Measurements from ENCODE around the gene SV2C.
A peak's percentile ranks its signal among the peaks of the same experiment; 100 is the strongest.

SV2C gene

GRCh38 chr5:76106149-76106548 lies 23.0 kb downstream of the SV2C start:
- no peak for DNase-seq

DNA sequence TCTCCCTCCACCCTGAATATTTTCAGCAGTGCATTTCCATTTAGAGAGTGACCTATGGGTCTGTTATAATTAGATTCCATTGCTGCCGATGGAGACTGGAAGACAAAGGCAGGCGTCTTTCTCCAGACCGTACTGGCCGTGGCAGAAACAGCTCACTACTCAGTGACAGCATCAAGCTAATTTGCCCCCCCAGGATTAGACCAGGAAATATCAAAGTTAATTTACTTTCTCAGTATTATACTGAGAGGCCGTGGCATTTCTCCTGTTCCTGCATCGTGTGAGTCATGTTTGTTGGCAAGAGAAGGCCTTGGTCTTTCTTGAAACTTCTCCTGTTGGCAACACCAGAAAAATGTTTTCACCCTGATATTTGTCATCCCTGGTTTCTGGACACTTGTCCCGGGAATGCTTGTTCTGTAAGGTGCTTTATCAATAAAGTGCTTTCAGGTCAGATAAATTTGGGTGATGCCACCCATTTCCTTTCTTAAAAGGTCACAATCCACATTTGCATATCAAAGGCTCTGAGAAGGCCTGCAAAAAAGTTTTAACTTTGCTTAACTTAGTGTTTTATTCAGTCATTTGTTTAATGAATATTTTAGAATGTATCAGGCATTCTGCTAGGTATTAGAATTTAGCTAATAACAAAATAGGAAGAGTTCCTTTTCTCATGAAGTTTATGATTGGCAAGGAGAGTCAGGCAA lies 28.4 kb downstream of the SV2C start:
- no peak for DNase-seq

GRCh38 chr5:76113103-76113502 lies 29.9 kb downstream of the SV2C start:
- no peak for DNase-seq

DNA sequence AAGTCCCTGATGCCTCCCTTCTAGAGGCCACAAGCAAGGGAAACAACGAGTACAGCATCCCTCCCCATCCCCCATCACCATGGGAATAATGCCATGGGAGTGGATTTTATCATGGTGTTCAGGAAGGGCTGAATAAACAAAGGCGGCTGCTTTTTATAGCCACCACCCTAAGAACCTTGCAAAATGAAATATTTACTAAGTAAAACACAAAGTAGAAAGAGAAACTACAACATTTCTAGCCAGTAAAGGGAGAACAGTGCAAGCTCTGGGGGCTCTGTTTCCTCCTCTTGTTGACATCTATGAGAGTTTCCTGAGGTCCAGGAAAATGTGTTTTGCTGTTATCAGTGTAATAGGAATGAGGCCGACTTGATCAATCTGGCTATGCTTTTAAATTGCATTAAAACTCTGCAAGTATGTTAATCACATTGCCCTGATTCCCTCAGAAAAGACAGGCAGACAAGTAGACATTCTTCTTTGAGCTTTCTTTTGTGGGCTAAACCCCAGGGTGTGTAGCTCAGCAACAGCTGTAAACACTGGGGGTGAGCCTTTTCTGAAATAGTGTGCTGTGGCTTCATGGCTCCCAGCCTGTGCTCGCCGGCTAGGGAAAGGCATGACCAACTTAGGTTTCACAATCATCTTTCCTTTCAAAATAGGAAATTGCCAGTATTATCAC lies 31.1 kb downstream of the SV2C start:
- DNase-seq = no peak

- DNase-seq = no peak
These were observed 42.2 kb downstream of the SV2C start for GRCh38 chr5:76125346-76125745.

GRCh38 chr5:76125888-76126287 lies 42.7 kb downstream of the SV2C start:
- no peak for DNase-seq

- no peak for DNase-seq
These were observed 50.8 kb downstream of the SV2C start for GRCh38 chr5:76134003-76134402.

DNA sequence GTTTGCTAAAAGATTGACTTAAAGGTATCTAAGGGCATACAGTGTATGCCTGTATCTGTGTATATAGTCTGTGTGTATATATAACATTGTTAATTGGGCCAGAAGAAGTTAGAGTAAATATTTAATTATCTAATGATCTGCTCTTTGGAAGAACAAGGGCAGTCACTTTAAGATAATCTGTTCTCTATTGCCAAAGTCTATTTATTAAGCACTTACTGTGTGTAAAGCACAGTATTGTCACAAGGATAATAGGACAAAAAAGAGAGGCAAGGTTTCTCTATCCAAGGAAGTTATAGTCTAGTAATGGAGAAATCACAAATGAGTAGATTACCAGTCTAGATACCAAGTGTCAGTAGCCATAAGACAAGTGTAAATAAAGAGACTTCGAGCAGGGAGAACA lies 51.5 kb downstream of the SV2C start:
- no peak for DNase-seq

- DNase-seq = no peak
These were observed 54.8 kb downstream of the SV2C start for GRCh38 chr5:76137887-76138542.

DNA sequence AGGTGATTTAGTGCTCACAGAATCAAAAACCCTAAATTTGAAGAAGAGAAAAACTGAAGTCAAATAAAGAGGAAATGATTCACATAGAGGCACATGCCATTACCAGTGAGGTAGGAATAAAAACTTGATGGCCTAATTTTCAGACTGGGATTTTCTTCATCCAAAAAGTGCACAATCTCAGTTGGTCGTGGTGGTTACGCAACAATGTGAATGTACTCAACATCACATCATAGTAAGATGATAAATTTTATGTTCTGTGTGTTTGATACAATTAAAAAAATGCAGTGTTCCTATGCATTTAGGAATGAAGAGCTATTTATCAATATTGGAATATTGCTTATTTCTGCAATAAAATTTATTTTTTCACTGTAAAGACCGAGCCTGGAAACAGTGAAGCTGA lies 60.7 kb downstream of the SV2C start:
- DNase-seq = no peak

DNA sequence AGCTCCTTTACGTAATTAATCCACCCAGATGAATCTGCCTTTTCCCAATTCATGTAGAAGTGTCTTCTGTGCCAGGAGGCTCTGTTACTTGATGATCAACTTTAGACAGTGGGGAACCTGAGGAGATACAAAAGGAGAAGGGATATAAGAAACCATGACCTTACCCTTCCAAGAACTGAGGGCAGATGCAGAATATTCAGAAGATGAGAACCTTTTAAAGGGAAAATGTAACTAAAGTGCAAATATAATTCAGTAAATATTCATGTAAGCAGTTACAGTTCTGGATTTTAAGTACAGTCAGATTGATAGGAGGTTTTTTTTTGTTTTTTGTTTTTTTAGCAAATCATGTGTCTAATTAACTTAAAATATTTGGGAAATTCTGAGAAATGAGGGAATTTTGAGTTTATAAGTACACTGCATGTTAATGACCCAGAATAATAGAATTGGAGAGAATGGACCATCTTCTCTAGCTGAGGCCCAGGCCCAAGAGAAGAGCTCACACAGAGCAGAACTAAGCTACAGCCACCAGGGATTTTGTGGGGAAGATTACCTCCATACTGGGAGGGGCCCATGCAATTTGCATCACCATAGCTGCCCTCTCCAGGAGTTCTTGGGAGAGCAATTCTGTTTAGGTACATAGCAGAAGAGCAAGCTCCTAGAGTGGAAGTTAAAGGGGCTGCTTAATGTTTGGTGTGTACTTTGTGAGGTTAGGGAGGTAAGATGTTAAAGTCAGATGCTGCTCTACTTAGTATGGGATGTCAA lies 61.5 kb downstream of the SV2C start:
- no peak for DNase-seq

DNA sequence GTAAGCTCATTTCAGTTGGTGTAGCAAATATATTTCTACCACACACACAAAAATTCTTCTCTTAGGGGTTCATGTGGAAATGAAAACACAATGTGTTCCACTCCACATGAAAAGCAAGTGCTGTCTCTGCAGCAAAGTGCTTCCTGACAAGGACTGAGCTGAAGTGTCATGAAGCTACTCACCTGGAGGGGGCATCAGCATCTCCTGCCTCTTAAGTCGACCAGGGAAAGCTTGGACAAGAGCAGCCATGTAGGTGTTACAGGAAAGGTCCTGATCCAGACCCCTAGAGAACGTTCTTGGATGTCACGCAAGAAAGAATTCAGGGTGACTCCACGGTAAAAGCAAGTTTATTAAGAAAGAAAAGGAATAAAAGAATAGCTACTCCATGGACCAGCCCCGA lies 62.8 kb downstream of the SV2C start:
- peak in 1 of 2 donors; percentile 4 for DNase-seq

GRCh38 chr5:76149636-76150035 lies 66.5 kb downstream of the SV2C start:
- DNase-seq = no peak

DNA sequence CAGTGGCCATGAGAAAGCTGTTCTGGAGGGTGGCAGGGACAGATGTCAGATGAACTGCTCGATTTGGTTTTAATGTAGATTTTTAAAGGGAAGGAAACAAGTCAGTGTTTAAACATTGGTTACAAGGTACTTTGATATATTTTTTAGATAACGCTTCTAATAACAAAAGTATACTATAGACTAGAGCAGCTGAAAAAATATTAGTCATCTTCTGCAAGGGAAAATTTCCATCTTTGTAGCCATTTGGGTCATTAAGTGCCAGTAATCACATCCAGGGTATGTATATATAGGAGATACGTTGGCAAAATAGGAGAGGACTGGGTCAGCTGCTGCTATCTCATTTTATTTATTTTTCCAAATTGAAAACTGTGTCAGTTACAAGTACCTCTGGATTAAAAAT lies 69.0 kb downstream of the SV2C start:
- no peak for DNase-seq

DNA sequence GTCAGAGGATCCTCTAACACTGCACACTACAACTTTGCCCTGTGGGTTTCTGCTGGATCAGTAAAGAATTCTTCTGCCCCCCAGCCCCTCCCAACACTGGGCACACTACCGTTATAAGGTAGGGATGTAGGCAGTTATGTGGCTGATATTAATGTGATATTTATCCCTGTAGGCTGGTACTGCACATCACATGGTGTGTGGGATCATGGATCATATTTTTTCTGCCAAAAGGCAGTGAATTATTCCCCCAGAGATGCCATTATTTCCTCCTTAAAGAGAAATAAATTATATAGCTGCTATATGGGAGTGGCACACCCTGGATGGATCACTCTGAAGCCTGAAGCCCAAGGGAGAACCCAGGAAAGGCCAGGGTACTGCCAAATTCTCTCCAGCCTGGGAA lies 69.5 kb downstream of the SV2C start:
- no peak for DNase-seq

- DNase-seq = no peak
These were observed 70.1 kb downstream of the SV2C start for GRCh38 chr5:76153271-76153670.

DNA sequence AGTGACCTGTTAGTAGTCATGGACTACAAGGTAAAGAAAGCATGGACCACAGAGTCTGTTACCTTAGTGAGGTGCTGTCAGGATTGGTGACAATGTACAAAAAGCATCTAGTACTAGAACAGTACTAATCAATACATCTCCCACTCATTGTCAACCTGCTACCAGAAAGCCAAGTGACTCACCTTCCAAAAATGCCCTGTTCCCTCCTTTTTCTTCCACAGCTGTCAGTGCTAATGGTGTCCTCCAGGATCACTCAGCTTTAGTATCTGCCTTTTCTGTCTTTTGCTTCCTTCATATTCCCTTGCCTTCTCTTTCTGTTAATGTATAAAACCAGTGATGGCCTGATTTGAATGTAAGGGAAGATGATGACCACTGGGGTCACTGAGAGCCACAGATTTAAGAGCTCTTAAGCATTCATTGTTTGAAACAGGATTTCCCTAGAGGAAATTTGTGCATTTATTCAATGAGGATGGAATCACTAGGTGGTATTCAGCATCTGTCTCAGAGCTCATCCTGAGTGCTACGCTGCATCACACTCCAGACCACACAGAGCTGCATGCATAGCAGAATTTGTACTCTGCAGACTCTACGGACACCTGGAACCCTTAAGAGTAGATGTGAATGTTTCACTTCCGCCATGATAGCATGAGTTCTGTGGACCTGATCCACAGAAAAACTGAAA lies 71.0 kb downstream of the SV2C start:
- no peak for DNase-seq

- no peak for DNase-seq
These were observed 72.4 kb downstream of the SV2C start for GRCh38 chr5:76155536-76155935.

GRCh38 chr5:76162335-76162734 lies 79.2 kb downstream of the SV2C start:
- DNase-seq = no peak

GRCh38 chr5:76163111-76163628 lies 80.0 kb downstream of the SV2C start:
- no peak for DNase-seq

- DNase-seq = no peak
These were observed 81.8 kb downstream of the SV2C start for GRCh38 chr5:76165029-76165428.

DNA sequence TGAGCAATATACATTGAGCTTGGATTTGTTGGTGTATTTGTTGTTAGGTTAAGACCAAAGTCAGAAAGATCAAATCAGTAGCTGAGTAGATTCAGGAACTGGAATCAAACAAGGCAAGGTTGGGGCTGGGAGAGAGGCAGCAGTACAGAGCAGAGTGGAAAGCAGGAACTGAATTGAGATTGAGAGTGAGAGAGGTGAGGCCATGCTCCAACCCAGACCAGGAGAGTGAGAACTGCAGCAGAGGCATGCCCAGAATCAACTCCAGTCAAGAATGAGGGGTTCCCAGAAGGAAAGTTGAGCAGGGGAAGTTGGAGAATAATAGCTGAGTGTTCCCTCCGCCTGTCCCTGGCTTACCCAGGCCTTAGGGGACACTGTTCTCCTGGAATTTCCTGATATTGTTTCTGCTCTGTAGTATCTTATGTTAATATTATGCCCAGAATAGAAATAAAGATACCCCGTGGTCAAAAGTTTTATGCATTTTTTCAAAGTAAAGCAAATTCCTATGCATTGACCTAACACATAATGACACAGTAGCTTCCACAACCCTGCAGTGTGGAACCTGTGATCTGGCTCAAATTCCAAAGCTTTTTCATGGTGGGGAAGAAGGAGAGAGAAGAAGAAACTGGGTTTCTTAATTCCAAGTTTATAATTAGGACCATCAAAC lies 82.7 kb downstream of the SV2C start:
- DNase-seq = no peak
